Ovary (tissue), 9 donors: ENCODE measurements around the gene NPTXR. TPM values are rescaled to one million over a fixed set of nuclear protein-coding genes. Genes with fewer than 3 reads are reported as not detected.

Experiments
- DNase-seq, 5 donors: peaks; one replicate each; pipeline ENCODE4 v3.0.0-alpha.2; 2019 to 2020
- H3K27ac ChIP-seq, 2 donors: fragments of 200-600 bp; one replicate each; pipeline versions ENCODE4 v1.5.1 to v1.8.0; 2019 to 2022
- H3K27me3 ChIP-seq: fragments of 200-600 bp; one replicate; pipeline ENCODE4 v1.8.0; 2022
- H3K36me3 ChIP-seq: fragments of 200-600 bp; sonication (generic); one replicate; pipeline ENCODE4 v1.5.1; 2019
- H3K4me1 ChIP-seq: one replicate; pipeline ENCODE4 v1.8.1; 2013; ENCODE audit warnings: mild to moderate bottlenecking, moderate library complexity; ENCODE audit not compliant: insufficient read depth
- H3K4me3 ChIP-seq: fragments of 200-600 bp; sonication (generic); one replicate; pipeline ENCODE4 v1.5.1; 2017
- H3K9me3 ChIP-seq, 2 donors: fragments of 200-600 bp in 1 of 2; sonication (generic) in 1 of 2; one replicate each; pipeline versions ENCODE4 v1.5.1 to v1.8.1; 2013 to 2019; ENCODE audit warnings: mild to moderate bottlenecking in 1 of 2, moderate library complexity in 1 of 2
- CTCF ChIP-seq, 3 donors: fragments of 450-650 bp in 2 of 3; fragments of 200-600 bp in 1 of 3; IDR thresholded peaks; one replicate each; pipeline versions ENCODE4 v1.5.1 to v1.8.0; 2016 to 2022; ENCODE audit warnings: antibody characterized with exemption in 3 of 3, mild to moderate bottlenecking in 1 of 3
- EP300 ChIP-seq: sonication (generic); formaldehyde crosslinking; IDR thresholded peaks from one replicate; pipeline ENCODE4 v1.6.1; 2017; ENCODE audit warnings: antibody characterized with exemption
- POLR2A ChIP-seq: fragments of 450-650 bp; IDR thresholded peaks from one replicate; pipeline ENCODE4 v1.6.1; 2017; ENCODE audit warnings: antibody characterized with exemption, mild to moderate bottlenecking, moderate library complexity
- WGBS, 3 donors: extraction: QIAGEN DNeasy Blood & Tissue Kit in 1 of 3; methylation state at CpG; one replicate each; pipeline versions ENCODE4 v1.1.5 to v1.1.7; 2013 to 2017; 5-methylcytosine and 5-hydroxymethylcytosine counted together
- intact Hi-C, 4 donors: fragments of 100-400 bp; cut with DNase I; formaldehyde crosslinking; loops; one replicate each; pipeline versions ENCODE4 v1.11.0 to v1.15.1; 2022 to 2023
- polyA plus RNA-seq, 2 donors: library from polyadenylated mRNA; stranded (reverse); fragments of 200-250 nt in 1 of 2; fragments of 350-450 nt in 1 of 2; fragmentation: Illumina TruSeq in 1 of 2; extraction: RNeasy Lipid Tissue Mini Kit (QIAGEN cat#74804) in 1 of 2; gene quantifications; one replicate each; pipeline ENCODE4 v1.2.3, GENCODE V29; 2013 to 2014
- total RNA-seq, 7 donors: library from RNA; depleted of rRNA in 2 of 7; stranded (reverse); fragments of >200 nt in 2 of 7; fragmentation: NEBNext Ultra II Directional in 3 of 7; extraction: Animal tissue kit (Norgen Biotek cat#: 25700) in 3 of 7; gene quantifications; one replicate each; pipeline versions ENCODE4 v1.1.0 to v1.2.4, GENCODE V29; 2016 to 2023
- donor health status: DM: no; HTN: no; CAD: no; lungs with moderate emphysema.
- donor health status: DM: no; HTN: no; CAD: no.
- donor health status: Bipolar disorder and iron deficiency.
- donor health status: DM: yes; HTN: yes; CAD: no.
- donor health status: DM: no; HTN: no; CAD: no.
- donor health status: DM: yes; HTN: yes; CAD: no.

NPTXR gene
- total and polyA plus RNA-seq, 9 donors, result 5.2 to 23.1 (median 14.9) TPM

- intact Hi-C loops, result no loop called here
- H3K27me3 ChIP-seq, result no peaks in the 10 kb centered on the region
- TF ChIP-seq POLR2A (no peak), CTCF (IDR thresholded peaks at IDR 0.05) (no peak), EP300 (no peak)
- 83 to 90% (median 86%) methylated on average over 17 of the region's 17 CpGs for WGBS, 3 donors
- H3K36me3 ChIP-seq, result no peaks in the 10 kb centered on the region
- no peak overlapping the region for H3K27ac ChIP-seq
- no peaks in the 10 kb centered on the region for H3K9me3 ChIP-seq
- no peak overlapping the region for H3K4me3 ChIP-seq
- H3K4me1 ChIP-seq, result no peaks in the 10 kb centered on the region
- DNase-seq, result no peak
Measured at GRCh38 chr22:38830026-38830844, 13.6 kb downstream of the NPTXR start.

- no peaks in the 10 kb centered on the region for H3K4me1 ChIP-seq
- DNase-seq, result no peak
Measured at GRCh38 chr22:38829485-38829884, 14.3 kb downstream of the NPTXR start.

GRCh38 chr22:38828616-38829205, 15.1 kb downstream of the NPTXR start:
- Histone ChIP-seq H3K27ac (no peak overlapping the region), H3K36me3 (no peaks in the 10 kb centered on the region), H3K9me3 (no peaks in the 10 kb centered on the region), H3K4me3 (no peak overlapping the region), H3K27me3 (no peaks in the 10 kb centered on the region), H3K4me1 (no peaks in the 10 kb centered on the region)
- TF ChIP-seq CTCF (IDR thresholded peaks at IDR 0.05), result no peak
- no peak for TF ChIP-seq EP300
- no peak for TF ChIP-seq POLR2A
- WGBS, 3 donors, result 74 to 84% (median 82%) methylated on average over 10 of the region's 10 CpGs
- intact Hi-C loops, result no loop called here
- no peak for DNase-seq

More at GRCh38 chr22:38829485-38829884, 14.3 kb downstream of the NPTXR start:
- no peak overlapping the region for H3K4me3 ChIP-seq
- intact Hi-C loops, result no loop called here
- no peak overlapping the region for H3K27ac ChIP-seq
- WGBS, 3 donors, result 84 to 88% (median 88%) methylated on average over 4 of the region's 4 CpGs
- H3K36me3 ChIP-seq, result no peaks in the 10 kb centered on the region
- no peaks in the 10 kb centered on the region for H3K9me3 ChIP-seq
- TF ChIP-seq POLR2A (no peak), CTCF (IDR thresholded peaks at IDR 0.05) (no peak), EP300 (no peak)
- no peaks in the 10 kb centered on the region for H3K27me3 ChIP-seq

GRCh38 chr22:38828191-38828590, 15.6 kb downstream of the NPTXR start:
- WGBS, 3 donors, result 64 to 67% (median 66%) methylated on average over 10 to 11 of the region's 11 CpGs
- no peak for DNase-seq
- Histone ChIP-seq H3K27ac (no peak overlapping the region), H3K9me3 (no peaks in the 10 kb centered on the region), H3K4me3 (no peak overlapping the region), H3K27me3 (no peaks in the 10 kb centered on the region), H3K36me3 (no peaks in the 10 kb centered on the region), H3K4me1 (no peaks in the 10 kb centered on the region)
- intact Hi-C loops, result no loop called here
- TF ChIP-seq EP300, result no peak
- TF ChIP-seq POLR2A, result no peak
- TF ChIP-seq CTCF (IDR thresholded peaks at IDR 0.05), result no peak
